Stimulated activated CD4-positive, alpha-beta T cell treated with anti-CD3 and anti-CD28 coated beads, Interleukin-15, amount 100 ng/mL, for 24 hours (primary cell): ENCODE results near the gene GYPE.
"Not testable (repeated sequence)": the region's sequence is repeated elsewhere in the genome, so short reads cannot be mapped to it uniquely, and the experiment has no call there.

Experiments
- DNase-seq: peaks from one replicate; pipeline ENCODE4 v3.0.0-alpha.2; 2020

Gene GYPE

GRCh38 chr4:143862716-143863115 lies 42.6 kb downstream of the GYPE start:
- DNase-seq, result not testable (repeated sequence)

GRCh38 chr4:143858456-143858855 lies 46.9 kb downstream of the GYPE start:
- DNase-seq, result no peak

DNA sequence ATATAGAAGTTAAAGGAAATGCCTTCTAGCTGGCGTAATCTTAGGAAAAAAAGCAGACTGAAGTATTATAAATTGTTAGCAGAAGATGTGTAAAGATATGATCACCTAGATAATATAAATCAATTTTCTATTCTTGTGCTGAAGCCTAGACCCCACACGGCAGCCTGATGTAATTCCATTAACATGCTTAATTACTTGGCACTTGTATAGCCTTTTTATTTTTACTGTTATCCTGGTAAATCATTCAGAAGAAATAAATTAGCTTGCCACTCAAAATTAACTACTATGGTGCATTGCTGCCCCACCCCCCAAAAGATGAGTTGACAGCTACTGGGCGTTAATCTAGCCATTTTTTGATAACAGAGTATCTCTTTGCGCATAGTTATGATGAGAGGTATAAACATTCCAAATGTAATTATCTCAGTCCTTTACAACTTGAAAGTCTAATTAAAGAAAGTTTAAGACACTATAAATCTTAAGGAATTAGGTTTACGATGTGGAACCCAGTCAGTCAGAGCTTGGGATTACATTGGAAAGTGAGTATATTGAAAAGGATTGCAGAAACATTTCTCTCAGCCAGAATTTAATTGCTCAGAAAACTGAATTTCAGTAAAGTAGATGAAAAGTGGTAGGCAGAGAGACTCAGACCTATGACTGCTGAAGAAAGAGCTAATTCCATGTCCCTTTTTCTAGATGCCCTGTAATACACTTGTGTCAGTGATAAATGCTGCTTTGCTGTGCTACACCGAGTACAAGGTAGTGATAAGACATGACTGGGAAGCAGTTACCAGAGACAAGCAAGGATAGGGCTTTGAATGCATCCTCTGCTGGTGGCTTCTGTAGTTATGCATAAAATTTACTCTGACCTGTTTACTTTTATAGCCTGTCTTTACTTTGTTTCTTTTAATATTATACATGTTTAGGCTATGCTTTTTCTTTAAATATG lies 47.7 kb downstream of the GYPE start:
- not testable (repeated sequence) for DNase-seq

GRCh38 chr4:143856017-143856557 lies 49.3 kb downstream of the GYPE start:
- not testable (repeated sequence) for DNase-seq

GRCh38 chr4:143854645-143855044 lies 50.7 kb downstream of the GYPE start:
- DNase-seq, result not testable (repeated sequence)

DNA sequence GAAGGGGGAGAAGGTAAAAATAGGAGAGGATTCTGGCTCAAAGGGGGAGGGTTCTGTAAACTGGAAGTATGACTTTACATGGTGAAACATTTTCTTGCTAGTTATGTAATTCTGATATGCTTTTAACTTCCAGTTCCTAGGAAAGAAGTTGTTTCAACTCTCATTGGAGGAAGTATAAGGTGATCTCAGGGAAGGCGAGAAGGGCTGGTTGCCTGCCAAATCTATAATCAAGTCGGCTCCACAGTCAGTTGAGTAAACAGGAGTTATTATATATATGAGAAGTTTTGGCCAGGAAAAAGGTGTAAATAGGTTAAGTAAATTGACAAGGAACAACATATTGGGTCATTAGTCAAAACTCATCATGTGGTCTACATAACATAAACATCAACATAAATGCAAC lies 56.1 kb downstream of the GYPE start:
- DNase-seq, result not testable (repeated sequence)

- DNase-seq, result not testable (repeated sequence)
Measured at GRCh38 chr4:143843506-143843832, 61.9 kb downstream of the GYPE start.

- DNase-seq, result not testable (repeated sequence)
Measured at GRCh38 chr4:143842624-143843505, 62.5 kb downstream of the GYPE start.

DNA sequence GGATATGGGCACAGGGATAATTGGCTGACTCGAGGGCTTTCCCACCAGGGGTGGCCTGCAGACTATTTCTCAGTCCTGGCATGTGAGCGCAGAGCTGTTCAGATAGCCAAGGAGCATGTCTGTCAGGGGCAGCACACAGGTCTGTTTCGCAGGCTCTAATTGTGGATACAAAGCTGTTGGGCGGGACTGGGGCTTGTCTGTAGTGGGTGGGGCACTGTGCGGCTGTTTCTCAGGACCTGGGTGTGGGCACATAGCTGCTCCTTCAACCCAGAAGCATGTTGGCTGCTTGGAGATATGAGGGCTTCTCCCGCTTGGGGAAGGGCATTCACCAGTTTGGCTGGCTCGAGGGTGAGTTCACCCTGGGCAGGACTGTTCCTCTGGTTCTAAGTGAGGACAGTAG lies 65.9 kb downstream of the GYPE start:
- not testable (repeated sequence) for DNase-seq

- not testable (repeated sequence) for DNase-seq
Measured at GRCh38 chr4:143834196-143834595, 71.2 kb downstream of the GYPE start.

DNA sequence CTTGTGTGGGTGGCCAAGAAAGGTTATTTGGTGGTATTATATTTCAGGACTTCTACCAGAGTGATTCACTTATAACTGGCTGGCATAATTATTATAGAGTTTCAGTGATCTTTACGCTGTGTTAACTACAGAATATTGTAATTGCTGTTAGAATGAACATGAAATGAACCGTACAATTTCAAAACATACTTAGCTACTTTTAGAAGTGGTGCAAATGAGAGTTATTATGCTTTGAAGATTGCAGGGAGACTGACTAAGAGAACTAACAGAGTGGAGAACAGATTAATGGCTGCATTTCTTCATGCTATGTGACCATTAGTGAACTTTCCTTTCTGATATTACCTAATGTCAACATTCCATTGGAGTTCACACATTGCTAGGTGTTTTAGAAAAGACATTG lies 71.7 kb downstream of the GYPE start:
- not testable (repeated sequence) for DNase-seq

DNA sequence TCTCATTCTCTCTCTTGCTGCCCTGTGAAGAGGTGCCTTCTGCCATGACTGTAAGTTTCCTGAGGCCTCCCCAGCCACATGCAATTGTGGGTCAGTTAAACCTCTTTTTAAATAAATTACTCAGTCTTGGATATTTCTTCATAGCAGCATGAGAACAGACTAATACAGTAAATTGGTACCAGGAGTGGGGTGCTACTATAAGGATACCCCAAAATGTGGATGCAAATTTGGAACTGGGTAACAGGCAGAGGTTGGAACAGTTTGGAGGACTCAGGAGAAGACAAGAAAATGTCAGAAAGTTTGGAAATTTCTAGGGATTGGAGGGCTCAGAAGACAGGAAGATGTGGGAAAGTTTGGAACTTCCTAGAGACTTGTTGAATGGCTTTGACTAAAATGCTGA lies 74.8 kb downstream of the GYPE start:
- not testable (repeated sequence) for DNase-seq

GRCh38 chr4:143829239-143829620 lies 76.1 kb downstream of the GYPE start:
- not testable (repeated sequence) for DNase-seq
